ENCODE data around the gene MOB3A.

DNA sequence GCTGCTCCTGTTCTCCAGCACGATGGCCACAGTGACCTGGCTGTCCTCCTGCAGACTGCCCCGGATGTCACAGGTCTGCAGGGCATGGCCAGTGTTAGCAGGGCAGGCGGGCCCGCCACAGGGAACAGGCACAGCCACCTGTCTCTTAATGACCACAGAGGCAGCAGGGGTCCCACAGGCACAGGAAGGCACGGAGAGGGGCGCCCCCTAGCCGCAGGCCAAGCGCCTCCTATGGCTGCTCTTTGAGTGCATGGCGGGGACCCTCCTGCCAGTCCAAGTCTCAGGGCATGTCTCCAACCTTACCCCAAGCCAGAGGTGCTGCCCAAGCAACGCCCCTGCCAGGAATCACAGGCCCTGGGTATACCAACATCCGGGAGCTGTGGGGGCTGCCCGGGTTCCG lies 14.7 kb upstream of the MOB3A start:
- no peak for TF ChIP-seq ZNF274 (IDR thresholded peaks at IDR 0.05; ENCODE audit: low read depth, low read length)
- no peak for TF ChIP-seq YY1 (IDR thresholded peaks at IDR 0.05; ENCODE audit: insufficient read depth, insufficient read length)
- TF ChIP-seq SUZ12 (IDR thresholded peaks at IDR 0.05; ENCODE audit: extremely low read depth, insufficient read depth, insufficient read length): no peak
